Naive thymus-derived CD4-positive, alpha-beta T cell (primary cell): Measurements from ENCODE around the gene PEX5L. TPM values are rescaled to one million over a fixed set of nuclear protein-coding genes. Genes with fewer than 3 reads are reported as not detected.

Experiments used
- ATAC-seq: fragments of 150-1000 bp; cut with Tn5 transposase; 2 replicates; pipeline ENCODE4 v1.10.0; 2021; ENCODE audit warnings: mild to moderate bottlenecking, moderate library complexity
- CTCF ChIA-PET: fragments of 350-600 bp; sonication (Branson Sonifier 250); formaldehyde crosslinking; loops from one replicate; lab custom pipeline; 2021; ENCODE audit warnings: antibody characterized with exemption; lab: Charles Lee
- POLR2A ChIA-PET: fragments of 350-600 bp; sonication (Branson Sonifier 250); formaldehyde crosslinking; loops from one replicate; lab custom pipeline; 2021; ENCODE audit warnings: antibody characterized with exemption, inconsistent platforms; lab: Charles Lee
- DNase-seq, 9 donors: peaks; one replicate each; pipeline versions ENCODE4 v3.0.0 to v3.0.0-alpha.2; 2020 to 2022; ENCODE audit warnings: mixed read lengths in 1 of 9
- H3K27ac ChIP-seq: one replicate; pipeline ENCODE4 v1.7.0; 2013; ENCODE audit warnings: mild to moderate bottlenecking, low read depth, low read length, moderate library complexity
- H3K27me3 ChIP-seq, 2 donors: one replicate each; pipeline ENCODE4 v1.7.0; 2013; ENCODE audit warnings: low read length in 2 of 2, mild to moderate bottlenecking in 2 of 2, moderate library complexity in 2 of 2; ENCODE audit not compliant: control insufficient read depth in 2 of 2, insufficient read depth in 2 of 2
- H3K36me3 ChIP-seq, 3 experiments: 1 replicate in 2 of 3; 2 replicates in 1 of 3; pipeline ENCODE4 v1.7.0; 2013; ENCODE audit warnings: low read length in 3 of 3, mild to moderate bottlenecking in 3 of 3, moderate library complexity in 1 of 3; ENCODE audit not compliant: insufficient read depth in 3 of 3, control insufficient read depth in 2 of 3
- H3K4me1 ChIP-seq, 2 donors: one replicate each; pipeline ENCODE4 v1.7.0; 2013; ENCODE audit warnings: low read length in 2 of 2, mild to moderate bottlenecking in 2 of 2, moderate library complexity in 1 of 2; ENCODE audit not compliant: control insufficient read depth in 2 of 2, insufficient read depth in 2 of 2
- H3K4me3 ChIP-seq: 2 replicates; pipeline ENCODE4 v1.7.0; 2013; ENCODE audit warnings: mild to moderate bottlenecking, low read length
- H3K9me3 ChIP-seq, 3 experiments: 1 replicate in 2 of 3; 2 replicates in 1 of 3; pipeline ENCODE4 v1.7.0; 2013; ENCODE audit warnings: low read length in 3 of 3; ENCODE audit not compliant: control insufficient read depth in 2 of 3
- H3K27ac Mint-ChIP-seq, 9 donors: one replicate each; pipeline ENCODE4 v1.8.0; 2020 to 2022; ENCODE audit warnings: mixed read lengths in 9 of 9, mild to moderate bottlenecking in 8 of 9, moderate library complexity in 5 of 9, inconsistent platforms in 2 of 9
- H3K27me3 Mint-ChIP-seq, 5 donors: one replicate each; pipeline ENCODE4 v1.8.0; 2021 to 2022; ENCODE audit warnings: mixed read lengths in 5 of 5, mild to moderate bottlenecking in 1 of 5
- H3K36me3 Mint-ChIP-seq, 5 donors: one replicate each; pipeline ENCODE4 v1.8.0; 2020 to 2022; ENCODE audit warnings: mixed read lengths in 5 of 5, mild to moderate bottlenecking in 3 of 5, inconsistent platforms in 1 of 5
- H3K4me1 Mint-ChIP-seq, 7 donors: one replicate each; pipeline ENCODE4 v1.8.0; 2020 to 2022; ENCODE audit warnings: mixed read lengths in 7 of 7, mild to moderate bottlenecking in 3 of 7, inconsistent platforms in 1 of 7
- H3K4me3 Mint-ChIP-seq, 10 donors: one replicate each; pipeline ENCODE4 v1.8.0; 2020 to 2022; ENCODE audit warnings: mild to moderate bottlenecking in 10 of 10, mixed read lengths in 10 of 10, moderate library complexity in 6 of 10, inconsistent platforms in 2 of 10
- H3K9me3 Mint-ChIP-seq, 11 donors: one replicate each; pipeline ENCODE4 v1.8.0; 2020 to 2022; ENCODE audit warnings: mixed read lengths in 11 of 11, mild to moderate bottlenecking in 4 of 11, inconsistent platforms in 1 of 11, moderate library complexity in 1 of 11
- intact Hi-C, 2 donors: fragments of 100-400 bp; cut with micrococcal nuclease; formaldehyde crosslinking; loops; one replicate each; pipeline ENCODE4 v1.15.1; 2023
- polyA plus RNA-seq, 2 donors: library from polyadenylated mRNA; unstranded; fragments of 300-500 nt; fragmentation: Illumina TruSeq; gene quantifications; one replicate each; pipeline ENCODE4 v1.2.3, GENCODE V29; 2021
- total RNA-seq, 6 experiments: library from RNA in 5 of 6; stranded (reverse) in 5 of 6; gene quantifications; 1 replicate in 5 of 6; 2 replicates in 1 of 6; pipeline ENCODE4 v1.2.3 and lab custom pipeline; 2021 to 2026

The PEX5L gene
- total and polyA plus RNA-seq, 7 experiments from 2014 or later, result 0.08 to 0.46 TPM; not detected in 5

- Mint-ChIP-seq H3K4me1 (peaks cover 0 to 7% (median 0%) of the 10 kb centered on the region in 7 donors), H3K27ac (no peak overlapping the region), H3K27me3 (peaks cover under 1 to 19% (median 12%) of the 10 kb centered on the region in 5 donors), H3K36me3 (no peaks in the 10 kb centered on the region), H3K9me3 (peaks cover 0 to 2% (median 0%) of the 10 kb centered on the region in 11 donors), H3K4me3 (no peak overlapping the region)
- DNase-seq, result no peak
- CTCF ChIA-PET, result no interaction called here
- Histone ChIP-seq H3K27me3 (no peaks in the 10 kb centered on the region), H3K36me3 (no peaks in the 10 kb centered on the region), H3K4me1 (no peaks in the 10 kb centered on the region), H3K9me3 (no peaks in the 10 kb centered on the region), H3K4me3 (no peak overlapping the region), H3K27ac (no peak overlapping the region)
- no peak for ATAC-seq
- intact Hi-C loops, result no loop called here
- POLR2A ChIA-PET, result no interaction called here
Observed at GRCh38 chr3:179932674-179933073, 104.1 kb downstream of the PEX5L start.

GRCh38 chr3:179929091-179929529, 107.6 kb downstream of the PEX5L start:
- H3K4me1 Mint-ChIP-seq, result peaks cover 0 to 7% (median 0%) of the 10 kb centered on the region in 7 donors
- no peak overlapping the region for H3K4me3 ChIP-seq
- H3K36me3 Mint-ChIP-seq, result no peaks in the 10 kb centered on the region
- H3K27me3 ChIP-seq, result no peaks in the 10 kb centered on the region
- H3K4me3 Mint-ChIP-seq, result no peak overlapping the region
- peaks cover 0 to 2% (median 0%) of the 10 kb centered on the region in 11 donors for H3K9me3 Mint-ChIP-seq
- DNase-seq (peak in 7 of 9 donors; percentile 5 to 23 (median 12)), ATAC-seq (no peak)
- H3K9me3 ChIP-seq, result no peaks in the 10 kb centered on the region
- peaks cover 8 to 27% (median 15%) of the 10 kb centered on the region in 5 donors for H3K27me3 Mint-ChIP-seq
- no peak overlapping the region for H3K27ac ChIP-seq
- no peak overlapping the region for H3K27ac Mint-ChIP-seq
- H3K4me1 ChIP-seq, result no peaks in the 10 kb centered on the region
- no peaks in the 10 kb centered on the region for H3K36me3 ChIP-seq
- ChIA-PET POLR2A (interaction anchor here (0.7 kb wide), 1 partner anchor 278 kb away, joined by 3 read pairs; no protein-coding TSS in a partner anchor), CTCF (interaction anchor here (0.6 to 1.0 kb wide), 4 partner anchors 553 to 1896 kb away, joined by 3 to 7 read pairs (median 3); no protein-coding TSS in a partner anchor)
- intact Hi-C loops, result loop anchor here (1.0 to 5.0 kb wide), 3 partner anchors 88 to 753 kb away; no protein-coding TSS in a partner anchor

GRCh38 chr3:179927191-179927590, 109.5 kb downstream of the PEX5L start:
- DNase-seq, result no peak
- Mint-ChIP-seq H3K4me3 (no peak overlapping the region), H3K27ac (no peak overlapping the region), H3K9me3 (peaks cover 0 to 2% (median 0%) of the 10 kb centered on the region in 11 donors), H3K27me3 (peaks cover 9 to 24% (median 14%) of the 10 kb centered on the region in 5 donors), H3K4me1 (peaks cover 0 to 7% (median 0%) of the 10 kb centered on the region in 7 donors), H3K36me3 (no peaks in the 10 kb centered on the region)
- Histone ChIP-seq H3K9me3 (no peaks in the 10 kb centered on the region), H3K4me1 (no peaks in the 10 kb centered on the region), H3K27ac (no peak overlapping the region), H3K4me3 (no peak overlapping the region), H3K27me3 (no peaks in the 10 kb centered on the region), H3K36me3 (no peaks in the 10 kb centered on the region)
- CTCF ChIA-PET, result no interaction called here
- POLR2A ChIA-PET, result no interaction called here
- ATAC-seq, result no peak
- intact Hi-C loops, result loop anchor here (5.0 kb wide), 2 partner anchors 90 to 755 kb away; no protein-coding TSS in a partner anchor

- Histone ChIP-seq H3K36me3 (no peaks in the 10 kb centered on the region), H3K27me3 (no peaks in the 10 kb centered on the region), H3K27ac (no peak overlapping the region), H3K9me3 (no peaks in the 10 kb centered on the region), H3K4me1 (no peaks in the 10 kb centered on the region), H3K4me3 (no peak overlapping the region)
- Mint-ChIP-seq H3K27ac (no peak overlapping the region), H3K36me3 (no peaks in the 10 kb centered on the region), H3K27me3 (peaks cover 7 to 22% (median 18%) of the 10 kb centered on the region in 5 donors), H3K4me3 (no peak overlapping the region), H3K4me1 (no peaks in the 10 kb centered on the region), H3K9me3 (no peaks in the 10 kb centered on the region)
- no peak for DNase-seq
- ChIA-PET CTCF (no interaction called here), POLR2A (no interaction called here)
- ATAC-seq, result no peak
- intact Hi-C loops, result no loop called here
Observed at GRCh38 chr3:179921951-179922350, 114.8 kb downstream of the PEX5L start.

- Mint-ChIP-seq H3K27me3 (peaks cover 8 to 21% (median 16%) of the 10 kb centered on the region in 5 donors), H3K27ac (no peak overlapping the region), H3K9me3 (no peaks in the 10 kb centered on the region), H3K36me3 (no peaks in the 10 kb centered on the region), H3K4me3 (no peak overlapping the region), H3K4me1 (no peaks in the 10 kb centered on the region)
- DNase-seq (no peak), ATAC-seq (no peak)
- no peak overlapping the region for H3K27ac ChIP-seq
- ChIA-PET CTCF (no interaction called here), POLR2A (no interaction called here)
- no peaks in the 10 kb centered on the region for H3K27me3 ChIP-seq
- intact Hi-C loops, result no loop called here
- H3K4me3 ChIP-seq, result no peak overlapping the region
- no peaks in the 10 kb centered on the region for H3K36me3 ChIP-seq
- no peaks in the 10 kb centered on the region for H3K4me1 ChIP-seq
- no peaks in the 10 kb centered on the region for H3K9me3 ChIP-seq
Observed at GRCh38 chr3:179921500-179921899, 115.2 kb downstream of the PEX5L start.

- H3K4me1 Mint-ChIP-seq, result peaks cover 0 to 1% (median 0%) of the 10 kb centered on the region in 7 donors
- ChIA-PET POLR2A (no interaction called here), CTCF (no interaction called here)
- no peaks in the 10 kb centered on the region for H3K36me3 Mint-ChIP-seq
- no peak overlapping the region for H3K27ac ChIP-seq
- no peaks in the 10 kb centered on the region for H3K27me3 ChIP-seq
- no peaks in the 10 kb centered on the region for H3K4me1 ChIP-seq
- H3K4me3 ChIP-seq, result no peak overlapping the region
- H3K27me3 Mint-ChIP-seq, result peaks cover 5 to 17% (median 10%) of the 10 kb centered on the region in 5 donors
- H3K27ac Mint-ChIP-seq, result no peak overlapping the region
- DNase-seq (no peak), ATAC-seq (no peak)
- H3K4me3 Mint-ChIP-seq, result no peak overlapping the region
- intact Hi-C loops, result no loop called here
- H3K9me3 Mint-ChIP-seq, result peaks cover 0 to 1% (median 0%) of the 10 kb centered on the region in 11 donors
- no peaks in the 10 kb centered on the region for H3K36me3 ChIP-seq
- H3K9me3 ChIP-seq, result no peaks in the 10 kb centered on the region
Observed at GRCh38 chr3:179907784-179908482, 128.8 kb downstream of the PEX5L start.
